EH (cell line): ENCODE measurements around the gene SMG6.
"Not testable (repeated sequence)": the region's sequence is repeated elsewhere in the genome, so short reads cannot be mapped to it uniquely, and the experiment has no call there.

ENCODE experiments used
- DNase-seq: peaks from one replicate; pipeline ENCODE4 v3.0.0-alpha.2; 2015; ENCODE audit warnings: low read depth

The SMG6 gene

GRCh38 chr17:2263183-2264066 is 40.2 kb downstream of the SMG6 start:
- no peak for DNase-seq

- DNase-seq = peak; percentile 91
These were observed 41.4 kb downstream of the SMG6 start for GRCh38 chr17:2262135-2262587.

DNA sequence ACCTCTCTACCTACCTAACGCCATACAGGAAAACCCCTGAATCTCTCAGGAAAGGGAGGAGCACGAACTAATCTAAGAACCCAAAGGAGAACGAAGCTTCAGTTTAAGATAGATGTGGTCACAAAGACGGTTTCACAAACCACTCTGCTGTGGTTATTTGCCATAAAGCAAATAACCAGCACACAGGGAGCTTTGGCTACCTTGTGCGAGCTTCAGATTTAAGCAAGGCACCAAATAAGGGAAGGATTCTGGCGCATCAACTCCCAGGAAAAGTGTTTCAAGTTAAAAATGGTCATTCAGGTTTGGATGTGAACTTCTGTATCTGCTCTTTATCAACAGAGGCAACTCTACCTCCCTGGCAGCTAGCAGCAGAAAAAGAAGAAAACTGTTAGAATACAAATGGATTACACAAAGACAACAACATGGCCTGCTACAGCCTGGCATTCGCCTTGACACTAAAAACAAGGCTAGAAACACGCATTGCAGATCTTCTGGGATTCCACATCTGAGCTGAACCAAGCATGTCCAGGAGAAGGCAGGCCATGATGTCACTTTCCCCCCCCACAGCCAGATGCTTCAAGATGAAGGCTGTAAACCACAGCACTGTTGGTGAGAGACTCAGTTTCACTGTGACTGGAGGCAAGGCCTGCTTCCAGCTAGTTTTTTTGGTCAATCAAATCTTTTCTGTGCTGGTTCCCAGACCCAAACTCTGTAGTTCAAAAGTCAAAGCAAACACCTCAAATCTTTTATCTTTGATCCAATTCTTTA is 43.6 kb downstream of the SMG6 start:
- DNase-seq = peak; percentile 79

GRCh38 chr17:2258830-2259229 is 44.8 kb downstream of the SMG6 start:
- DNase-seq = not testable (repeated sequence)

DNA sequence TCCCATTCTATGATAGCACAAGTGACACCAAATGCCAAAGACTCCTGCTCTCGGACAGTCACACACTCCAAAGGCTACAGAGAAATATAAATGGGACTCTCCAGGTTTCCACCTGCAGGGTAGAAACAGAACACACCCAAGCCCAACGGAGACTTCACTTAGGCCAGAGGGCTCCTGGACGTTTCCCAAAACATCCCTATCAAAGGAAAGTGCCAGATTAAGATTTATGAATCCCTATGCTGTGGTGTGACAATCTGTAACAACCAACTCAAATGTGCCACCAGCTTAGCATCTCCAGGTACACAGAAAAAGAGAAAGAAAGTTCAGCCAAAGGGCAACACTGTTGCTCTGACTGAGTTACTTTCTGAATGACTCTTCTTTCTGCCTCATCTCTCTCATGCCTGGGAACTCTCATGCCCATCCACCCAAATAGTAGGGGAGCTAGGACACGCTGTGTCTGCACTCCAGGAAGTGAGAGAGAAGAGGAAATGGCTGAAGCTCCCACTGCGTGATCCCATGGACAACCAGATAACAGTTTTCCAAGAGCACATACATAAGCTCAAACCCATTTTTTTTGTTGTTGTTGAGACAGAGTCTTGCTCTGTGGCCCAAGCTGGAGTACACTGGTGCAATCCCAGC is 49.7 kb downstream of the SMG6 start:
- no peak for DNase-seq

DNA sequence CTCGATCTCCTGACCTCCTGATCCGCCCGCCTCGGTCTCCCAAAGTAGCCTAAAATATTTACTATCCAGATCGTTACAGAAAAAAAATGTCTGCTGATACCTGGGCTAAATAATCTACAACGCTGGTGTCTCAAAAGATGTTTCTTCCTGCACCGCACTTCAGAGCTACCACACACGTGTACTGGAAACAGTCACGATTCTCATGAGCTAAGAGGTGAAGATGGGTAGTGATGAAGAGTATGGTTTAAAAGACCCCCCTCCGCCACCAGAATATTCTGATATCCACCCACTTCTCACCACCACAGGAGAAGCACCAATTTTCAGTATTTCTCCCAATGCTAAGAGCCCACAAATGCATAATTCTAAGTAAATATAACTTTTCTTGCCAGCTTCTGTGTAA is 50.2 kb downstream of the SMG6 start:
- DNase-seq = no peak

DNA sequence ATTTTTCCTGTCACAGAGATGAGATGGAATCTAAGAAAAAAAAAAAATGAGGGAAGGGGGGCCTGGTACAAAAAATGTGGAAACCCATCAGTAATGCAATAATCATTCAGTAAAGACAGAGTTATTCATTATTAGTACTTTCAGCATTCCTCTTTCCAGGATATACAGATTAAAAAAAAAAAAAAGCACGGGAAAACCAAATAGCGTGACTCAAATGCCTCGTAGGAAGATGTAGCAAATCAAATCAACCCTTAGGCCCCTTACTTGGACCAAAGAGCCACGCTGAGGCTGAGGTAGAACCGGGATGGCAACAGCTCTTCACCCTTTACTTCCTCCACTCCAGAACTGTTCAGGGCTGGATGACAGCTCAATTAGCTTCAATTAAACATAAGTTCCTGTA is 52.5 kb downstream of the SMG6 start:
- DNase-seq = peak; percentile 67

GRCh38 chr17:2250140-2251095 is 53.2 kb downstream of the SMG6 start:
- peak; percentile 93 for DNase-seq

- DNase-seq = no peak
These were observed 56.6 kb downstream of the SMG6 start for GRCh38 chr17:2247005-2247404.

DNA sequence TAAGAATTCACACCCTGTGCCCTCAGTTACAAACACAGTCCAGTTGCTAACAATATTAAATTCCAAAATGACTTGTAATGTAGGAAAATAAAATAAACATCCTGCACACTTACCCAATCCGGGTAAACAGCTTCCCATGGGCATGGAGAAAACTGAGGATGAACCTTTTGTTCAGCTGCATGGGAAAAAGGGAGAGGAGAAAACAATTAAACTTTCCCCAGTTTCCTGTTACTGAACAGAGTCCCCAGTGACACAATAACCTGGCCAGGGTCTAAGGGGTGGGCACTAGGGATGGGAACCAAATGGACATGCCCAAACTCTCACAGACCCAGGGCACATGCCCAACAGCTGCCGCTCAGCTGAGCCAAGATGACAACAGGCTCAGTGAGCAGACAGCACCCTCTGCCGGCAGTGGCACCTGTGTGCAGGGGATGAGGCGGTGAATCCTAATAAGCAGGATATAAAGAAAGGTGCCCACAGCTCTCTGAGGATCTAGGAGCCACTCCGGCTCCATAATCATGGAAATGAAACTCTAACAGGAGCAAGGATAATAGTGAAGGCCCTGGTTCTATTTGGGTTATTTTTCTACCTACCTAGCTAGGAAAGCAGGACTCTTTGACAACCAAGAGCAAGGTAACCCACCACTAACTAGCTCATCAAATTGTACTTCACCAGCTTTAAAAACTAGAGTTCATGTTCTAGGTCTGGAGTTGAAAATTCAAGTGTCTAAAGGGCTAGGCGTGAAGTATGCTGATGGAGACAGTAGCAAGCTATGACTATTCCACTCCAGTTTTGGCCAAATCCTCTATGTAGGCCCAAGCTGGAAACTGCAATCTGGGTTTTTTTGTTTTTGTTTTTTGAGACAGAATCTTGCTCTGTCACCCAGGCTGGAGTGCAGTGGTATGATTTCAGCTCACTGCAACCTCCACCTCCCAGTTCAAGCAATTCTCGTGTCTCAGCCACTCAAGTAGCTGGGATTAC is 58.8 kb downstream of the SMG6 start:
- peak; percentile 94 for DNase-seq

DNA sequence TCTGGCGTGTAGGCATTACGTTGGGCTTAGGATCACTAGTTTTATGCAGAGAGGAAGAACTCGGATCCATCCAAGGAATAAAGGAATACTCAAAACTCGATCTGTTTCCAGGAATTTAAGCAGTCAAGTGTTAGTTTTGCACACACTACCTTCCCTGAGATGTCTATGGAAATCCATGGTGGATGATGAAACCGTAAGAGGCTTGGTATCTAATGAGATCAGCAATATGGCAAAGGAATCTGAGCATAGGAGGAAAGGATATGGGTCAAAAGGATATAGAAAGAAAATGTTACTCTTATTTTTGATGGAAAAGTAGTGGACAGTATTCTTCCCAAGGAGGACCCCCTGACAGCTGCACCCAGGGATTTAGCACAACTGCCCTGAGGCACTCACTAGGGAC is 59.6 kb downstream of the SMG6 start:
- peak; percentile 66 for DNase-seq

DNA sequence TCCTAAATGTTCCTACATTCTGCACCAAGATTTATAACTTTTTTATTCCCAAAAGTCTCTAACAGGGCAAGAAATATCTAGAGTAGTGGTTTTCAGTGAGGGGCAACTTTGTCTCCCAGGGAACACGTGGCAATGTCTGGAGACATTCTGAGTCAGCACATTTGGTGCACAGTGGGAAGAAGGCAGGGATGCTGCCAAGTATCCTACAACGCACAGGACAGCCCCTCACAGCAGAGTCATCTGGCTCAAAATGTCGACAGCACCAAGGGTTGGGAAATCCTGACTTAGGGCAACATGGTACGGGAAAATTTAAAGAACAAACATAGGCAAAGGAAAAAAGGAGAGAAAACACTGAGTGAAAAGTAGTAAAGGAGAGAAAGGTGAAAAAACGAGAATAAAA is 61.8 kb downstream of the SMG6 start:
- DNase-seq = peak; percentile 61

- DNase-seq = no peak
These were observed 63.0 kb downstream of the SMG6 start for GRCh38 chr17:2240541-2240940.

- DNase-seq = peak; percentile 91
These were observed 63.6 kb downstream of the SMG6 start for GRCh38 chr17:2239882-2240430.

DNA sequence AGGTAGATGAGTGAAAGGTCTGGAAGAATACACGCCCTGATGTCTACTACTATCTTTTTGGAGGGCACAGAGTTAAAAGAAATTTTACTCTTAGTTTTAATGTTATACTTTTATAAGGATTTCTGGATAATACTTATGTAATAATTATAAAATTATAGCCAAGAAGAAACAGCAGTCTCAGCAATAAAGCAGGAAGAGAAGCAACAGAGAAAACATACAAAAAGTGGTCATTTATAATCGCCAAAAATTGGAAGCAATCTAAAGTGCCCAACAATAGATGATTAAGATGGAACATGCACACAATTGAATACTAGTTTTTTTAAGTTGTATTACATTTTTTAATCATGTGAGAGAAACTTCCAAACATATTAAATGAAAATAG is 64.4 kb downstream of the SMG6 start:
- no peak for DNase-seq

- peak; percentile 40 for DNase-seq
These were observed 65.0 kb downstream of the SMG6 start for GRCh38 chr17:2238432-2239169.

DNA sequence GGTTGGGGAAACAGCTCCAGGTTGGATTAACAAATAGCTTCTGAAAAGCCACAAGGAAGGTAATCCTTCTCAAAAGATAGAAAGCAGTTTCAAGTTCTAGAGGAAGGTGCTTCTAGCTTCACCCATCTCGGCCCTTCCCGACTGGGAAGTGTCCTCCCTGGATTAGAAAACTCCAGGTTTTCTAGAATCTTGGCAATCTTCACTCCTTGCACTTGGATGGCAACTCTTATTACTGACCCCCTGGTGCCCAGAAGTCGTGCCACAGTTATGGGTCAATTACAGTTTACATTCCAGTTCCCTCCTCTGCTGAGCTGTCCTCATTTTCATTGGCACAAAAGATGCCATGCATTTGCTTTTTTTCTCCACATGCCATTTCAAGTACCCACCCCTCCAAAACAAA is 65.6 kb downstream of the SMG6 start:
- peak; percentile 64 for DNase-seq

GRCh38 chr17:2237521-2237921 is 66.1 kb downstream of the SMG6 start:
- peak; percentile 73 for DNase-seq

DNA sequence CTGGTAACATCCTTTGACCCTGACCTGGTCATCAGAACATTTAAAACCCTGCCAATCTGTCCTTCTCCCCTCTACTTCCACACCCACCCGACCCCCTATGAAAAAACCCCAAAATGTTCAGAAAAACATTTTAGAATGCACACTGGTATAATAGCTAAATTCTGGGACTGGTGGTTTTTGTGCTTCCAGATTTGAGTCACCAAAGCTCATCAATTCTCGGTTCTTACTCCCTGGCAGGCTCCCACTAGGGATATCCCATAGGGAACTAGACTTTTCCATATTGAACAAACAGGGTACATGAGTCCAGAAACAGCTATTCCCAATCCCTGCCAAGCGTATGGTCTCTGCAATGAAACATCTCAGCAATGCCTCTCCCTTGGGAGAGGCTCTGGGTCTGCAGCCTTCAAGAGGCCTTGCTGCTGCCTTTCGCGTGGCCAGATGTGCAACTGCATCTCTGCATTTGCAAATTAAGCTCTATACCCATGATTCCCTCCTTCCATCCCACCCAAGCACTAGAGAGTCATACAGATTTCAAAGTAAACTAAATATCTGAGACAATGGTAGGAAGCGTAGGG is 67.7 kb downstream of the SMG6 start:
- DNase-seq = no peak
